HEK293 (cell line): ENCODE measurements around the gene SELENOW.
A peak's percentile ranks its signal among the peaks of the same experiment; 100 is the strongest.

Experiments
- EGR2 ChIP-seq: fragments of 450-650 bp; formaldehyde crosslinking; IDR thresholded peaks from 2 replicates; pipeline ENCODE4 v1.5.1; 2016; ENCODE audit warnings: low read depth, missing biosample characterization, missing genetic modification characterization
- MEIS1 ChIP-seq: sonication (generic); formaldehyde crosslinking; IDR thresholded peaks from 2 replicates; pipeline ENCODE4 v1.8.1; 2022; ENCODE audit warnings: missing genetic modification reagents, mild to moderate bottlenecking, borderline replicate concordance
- SETDB1 ChIP-seq: IDR thresholded peaks from one replicate; pipeline ENCODE4 v1.6.1; 2017; ENCODE audit warnings: mild to moderate bottlenecking, low read length, moderate library complexity, mixed read lengths; ENCODE audit not compliant: insufficient read length
- ZFHX2 ChIP-seq: fragments of 450-650 bp; formaldehyde crosslinking; conservative IDR thresholded peaks from 2 replicates; pipeline ENCODE4 v1.5.1; 2016; ENCODE audit warnings: missing biosample characterization, missing genetic modification characterization
- ZNF133 ChIP-seq: fragments of 450-650 bp; formaldehyde crosslinking; IDR thresholded peaks from 2 replicates; pipeline ENCODE4 v1.5.1; 2016; ENCODE audit warnings: missing biosample characterization, missing genetic modification characterization
- ZNF138 ChIP-seq: fragments of 450-650 bp; formaldehyde crosslinking; IDR thresholded peaks from 2 replicates; pipeline ENCODE4 v1.5.1; 2016; ENCODE audit warnings: missing biosample characterization, missing genetic modification characterization, borderline replicate concordance
- ZNF184 ChIP-seq: fragments of 450-650 bp; IDR thresholded peaks from 2 replicates; pipeline ENCODE4 v1.5.1; 2018; ENCODE audit warnings: missing biosample characterization, mild to moderate bottlenecking, missing genetic modification characterization
- ZNF473 ChIP-seq: fragments of 450-650 bp; formaldehyde crosslinking; IDR thresholded peaks from 2 replicates; pipeline ENCODE4 v1.5.1; 2017; ENCODE audit warnings: missing biosample characterization, missing genetic modification characterization
- ZNF501 ChIP-seq: fragments of 450-650 bp; formaldehyde crosslinking; IDR thresholded peaks from 2 replicates; pipeline ENCODE4 v1.5.1; 2016; ENCODE audit warnings: missing biosample characterization, missing genetic modification characterization
- ZNF510 ChIP-seq: fragments of 450-650 bp; formaldehyde crosslinking; IDR thresholded peaks from 2 replicates; pipeline ENCODE4 v1.5.1; 2018; ENCODE audit warnings: mild to moderate bottlenecking, missing genetic modification characterization, missing biosample characterization; ENCODE audit not compliant: insufficient replicate concordance
- ZNF529 ChIP-seq: fragments of 450-650 bp; formaldehyde crosslinking; IDR thresholded peaks from 2 replicates; pipeline ENCODE4 v1.5.1; 2017; ENCODE audit warnings: missing genetic modification characterization, missing biosample characterization; ENCODE audit not compliant: insufficient replicate concordance
- ZNF585B ChIP-seq: fragments of 450-650 bp; formaldehyde crosslinking; IDR thresholded peaks from 2 replicates; pipeline ENCODE4 v1.5.1; 2016; ENCODE audit warnings: missing biosample characterization, missing genetic modification characterization
- ZNF654 ChIP-seq: fragments of 450-650 bp; formaldehyde crosslinking; IDR thresholded peaks from 2 replicates; pipeline ENCODE4 v1.5.1; 2016; ENCODE audit warnings: low read depth, missing biosample characterization, missing genetic modification characterization
- ZNF664 ChIP-seq: fragments of 450-650 bp; formaldehyde crosslinking; IDR thresholded peaks from 2 replicates; pipeline ENCODE4 v1.5.1; 2016; ENCODE audit warnings: missing biosample characterization, missing genetic modification characterization
- ZSCAN23 ChIP-seq: fragments of 450-650 bp; formaldehyde crosslinking; IDR thresholded peaks from 2 replicates; pipeline ENCODE4 v1.5.1; 2016; ENCODE audit warnings: missing biosample characterization, missing genetic modification characterization
- ZSCAN30 ChIP-seq: fragments of 450-650 bp; IDR thresholded peaks from 2 replicates; pipeline ENCODE4 v1.5.1; 2018; ENCODE audit warnings: missing biosample characterization, mild to moderate bottlenecking, missing genetic modification characterization, moderate library complexity
- ZXDB ChIP-seq: fragments of 450-650 bp; formaldehyde crosslinking; IDR thresholded peaks from 2 replicates; pipeline ENCODE4 v1.5.1; 2016; ENCODE audit warnings: missing biosample characterization, missing genetic modification characterization
- TF ChIP-seq, protein P1 (sequence below): fragments of 450-650 bp; formaldehyde crosslinking; IDR thresholded peaks from 2 replicates; pipeline ENCODE4 v1.5.1; 2016; ENCODE audit warnings: missing biosample characterization, missing genetic modification characterization, low read depth
- TF ChIP-seq, protein P2 (sequence below): fragments of 450-650 bp; formaldehyde crosslinking; IDR thresholded peaks from 2 replicates; pipeline ENCODE4 v1.5.1; 2016; ENCODE audit warnings: missing biosample characterization, missing genetic modification characterization, borderline replicate concordance
- TF ChIP-seq, protein P3 (sequence below): fragments of 450-650 bp; formaldehyde crosslinking; IDR thresholded peaks from 2 replicates; pipeline ENCODE4 v1.5.1; 2017; ENCODE audit warnings: missing biosample characterization, mild to moderate bottlenecking, missing genetic modification characterization, moderate library complexity
- TF ChIP-seq, protein P4 (sequence below): fragments of 450-650 bp; formaldehyde crosslinking; IDR thresholded peaks from 2 replicates; pipeline ENCODE4 v1.5.1; 2016; ENCODE audit warnings: missing biosample characterization, missing genetic modification characterization
- TF ChIP-seq, protein P5 (sequence below): fragments of 450-650 bp; formaldehyde crosslinking; IDR thresholded peaks from 2 replicates; pipeline ENCODE4 v1.5.1; 2017; ENCODE audit warnings: missing biosample characterization, missing genetic modification characterization

Gene SELENOW

DNA sequence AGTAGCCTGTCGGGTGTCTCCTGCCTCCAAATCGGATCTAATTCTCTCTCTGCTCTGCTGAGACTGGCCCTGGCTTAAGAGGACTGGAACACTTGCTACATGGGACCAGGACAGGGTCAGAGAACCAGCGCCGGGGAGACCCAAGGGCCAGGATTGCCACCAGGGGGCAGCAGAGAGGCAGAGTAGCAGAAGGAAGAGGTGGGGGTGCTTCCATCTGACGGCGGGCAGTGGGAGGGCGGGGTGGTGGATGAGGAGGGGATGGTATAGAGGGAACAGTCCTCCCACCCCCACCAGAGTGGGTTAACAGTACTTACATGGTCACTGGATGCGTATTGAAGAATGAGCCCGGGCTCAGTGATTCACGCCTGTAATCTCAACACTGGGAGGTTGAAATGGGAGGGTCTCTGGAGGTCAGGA, 11.9 kb downstream of the SELENOW start (continued):
- TF ChIP-seq, protein P1, sequence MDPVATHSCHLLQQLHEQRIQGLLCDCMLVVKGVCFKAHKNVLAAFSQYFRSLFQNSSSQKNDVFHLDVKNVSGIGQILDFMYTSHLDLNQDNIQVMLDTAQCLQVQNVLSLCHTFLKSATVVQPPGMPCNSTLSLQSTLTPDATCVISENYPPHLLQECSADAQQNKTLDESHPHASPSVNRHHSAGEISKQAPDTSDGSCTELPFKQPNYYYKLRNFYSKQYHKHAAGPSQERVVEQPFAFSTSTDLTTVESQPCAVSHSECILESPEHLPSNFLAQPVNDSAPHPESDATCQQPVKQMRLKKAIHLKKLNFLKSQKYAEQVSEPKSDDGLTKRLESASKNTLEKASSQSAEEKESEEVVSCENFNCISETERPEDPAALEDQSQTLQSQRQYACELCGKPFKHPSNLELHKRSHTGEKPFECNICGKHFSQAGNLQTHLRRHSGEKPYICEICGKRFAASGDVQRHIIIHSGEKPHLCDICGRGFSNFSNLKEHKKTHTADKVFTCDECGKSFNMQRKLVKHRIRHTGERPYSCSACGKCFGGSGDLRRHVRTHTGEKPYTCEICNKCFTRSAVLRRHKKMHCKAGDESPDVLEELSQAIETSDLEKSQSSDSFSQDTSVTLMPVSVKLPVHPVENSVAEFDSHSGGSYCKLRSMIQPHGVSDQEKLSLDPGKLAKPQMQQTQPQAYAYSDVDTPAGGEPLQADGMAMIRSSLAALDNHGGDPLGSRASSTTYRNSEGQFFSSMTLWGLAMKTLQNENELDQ (tag by site-specific recombination), result no peak
- TF ChIP-seq ZNF664 (tag by site-specific recombination) (no peak), ZNF585B (tag by site-specific recombination) (no peak), ZNF510 (no peak), ZNF501 (tag by site-specific recombination) (no peak), ZFHX2 (tag by site-specific recombination) (peak; percentile 58), ZNF654 (tag by site-specific recombination) (peak; percentile 41), ZSCAN30 (tag by site-specific recombination) (no peak), ZNF184 (tag by site-specific recombination) (no peak), ZNF473 (no peak), SETDB1 (no peak), ZNF133 (tag by site-specific recombination) (no peak), ZNF529 (tag by site-specific recombination) (no peak), ZSCAN23 (tag by site-specific recombination) (no peak), EGR2 (peak; percentile 42), MEIS1 (CRISPR knock-in tag) (no peak), ZNF138 (tag by site-specific recombination) (no peak), ZXDB (tag by site-specific recombination) (0 out of 2 replicates have a peak, but pooled peaks have one; percentile 15)
- TF ChIP-seq, protein P2, sequence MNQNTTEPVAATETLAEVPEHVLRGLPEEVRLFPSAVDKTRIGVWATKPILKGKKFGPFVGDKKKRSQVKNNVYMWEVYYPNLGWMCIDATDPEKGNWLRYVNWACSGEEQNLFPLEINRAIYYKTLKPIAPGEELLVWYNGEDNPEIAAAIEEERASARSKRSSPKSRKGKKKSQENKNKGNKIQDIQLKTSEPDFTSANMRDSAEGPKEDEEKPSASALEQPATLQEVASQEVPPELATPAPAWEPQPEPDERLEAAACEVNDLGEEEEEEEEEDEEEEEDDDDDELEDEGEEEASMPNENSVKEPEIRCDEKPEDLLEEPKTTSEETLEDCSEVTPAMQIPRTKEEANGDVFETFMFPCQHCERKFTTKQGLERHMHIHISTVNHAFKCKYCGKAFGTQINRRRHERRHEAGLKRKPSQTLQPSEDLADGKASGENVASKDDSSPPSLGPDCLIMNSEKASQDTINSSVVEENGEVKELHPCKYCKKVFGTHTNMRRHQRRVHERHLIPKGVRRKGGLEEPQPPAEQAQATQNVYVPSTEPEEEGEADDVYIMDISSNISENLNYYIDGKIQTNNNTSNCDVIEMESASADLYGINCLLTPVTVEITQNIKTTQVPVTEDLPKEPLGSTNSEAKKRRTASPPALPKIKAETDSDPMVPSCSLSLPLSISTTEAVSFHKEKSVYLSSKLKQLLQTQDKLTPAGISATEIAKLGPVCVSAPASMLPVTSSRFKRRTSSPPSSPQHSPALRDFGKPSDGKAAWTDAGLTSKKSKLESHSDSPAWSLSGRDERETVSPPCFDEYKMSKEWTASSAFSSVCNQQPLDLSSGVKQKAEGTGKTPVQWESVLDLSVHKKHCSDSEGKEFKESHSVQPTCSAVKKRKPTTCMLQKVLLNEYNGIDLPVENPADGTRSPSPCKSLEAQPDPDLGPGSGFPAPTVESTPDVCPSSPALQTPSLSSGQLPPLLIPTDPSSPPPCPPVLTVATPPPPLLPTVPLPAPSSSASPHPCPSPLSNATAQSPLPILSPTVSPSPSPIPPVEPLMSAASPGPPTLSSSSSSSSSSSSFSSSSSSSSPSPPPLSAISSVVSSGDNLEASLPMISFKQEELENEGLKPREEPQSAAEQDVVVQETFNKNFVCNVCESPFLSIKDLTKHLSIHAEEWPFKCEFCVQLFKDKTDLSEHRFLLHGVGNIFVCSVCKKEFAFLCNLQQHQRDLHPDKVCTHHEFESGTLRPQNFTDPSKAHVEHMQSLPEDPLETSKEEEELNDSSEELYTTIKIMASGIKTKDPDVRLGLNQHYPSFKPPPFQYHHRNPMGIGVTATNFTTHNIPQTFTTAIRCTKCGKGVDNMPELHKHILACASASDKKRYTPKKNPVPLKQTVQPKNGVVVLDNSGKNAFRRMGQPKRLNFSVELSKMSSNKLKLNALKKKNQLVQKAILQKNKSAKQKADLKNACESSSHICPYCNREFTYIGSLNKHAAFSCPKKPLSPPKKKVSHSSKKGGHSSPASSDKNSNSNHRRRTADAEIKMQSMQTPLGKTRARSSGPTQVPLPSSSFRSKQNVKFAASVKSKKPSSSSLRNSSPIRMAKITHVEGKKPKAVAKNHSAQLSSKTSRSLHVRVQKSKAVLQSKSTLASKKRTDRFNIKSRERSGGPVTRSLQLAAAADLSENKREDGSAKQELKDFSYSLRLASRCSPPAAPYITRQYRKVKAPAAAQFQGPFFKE (tag by site-specific recombination), result no peak
- TF ChIP-seq, protein P3, sequence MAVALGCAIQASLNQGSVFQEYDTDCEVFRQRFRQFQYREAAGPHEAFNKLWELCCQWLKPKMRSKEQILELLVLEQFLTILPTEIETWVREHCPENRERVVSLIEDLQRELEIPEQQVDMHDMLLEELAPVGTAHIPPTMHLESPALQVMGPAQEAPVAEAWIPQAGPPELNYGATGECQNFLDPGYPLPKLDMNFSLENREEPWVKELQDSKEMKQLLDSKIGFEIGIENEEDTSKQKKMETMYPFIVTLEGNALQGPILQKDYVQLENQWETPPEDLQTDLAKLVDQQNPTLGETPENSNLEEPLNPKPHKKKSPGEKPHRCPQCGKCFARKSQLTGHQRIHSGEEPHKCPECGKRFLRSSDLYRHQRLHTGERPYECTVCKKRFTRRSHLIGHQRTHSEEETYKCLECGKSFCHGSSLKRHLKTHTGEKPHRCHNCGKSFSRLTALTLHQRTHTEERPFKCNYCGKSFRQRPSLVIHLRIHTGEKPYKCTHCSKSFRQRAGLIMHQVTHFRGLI (tag by site-specific recombination), result no peak
- TF ChIP-seq, protein P4, sequence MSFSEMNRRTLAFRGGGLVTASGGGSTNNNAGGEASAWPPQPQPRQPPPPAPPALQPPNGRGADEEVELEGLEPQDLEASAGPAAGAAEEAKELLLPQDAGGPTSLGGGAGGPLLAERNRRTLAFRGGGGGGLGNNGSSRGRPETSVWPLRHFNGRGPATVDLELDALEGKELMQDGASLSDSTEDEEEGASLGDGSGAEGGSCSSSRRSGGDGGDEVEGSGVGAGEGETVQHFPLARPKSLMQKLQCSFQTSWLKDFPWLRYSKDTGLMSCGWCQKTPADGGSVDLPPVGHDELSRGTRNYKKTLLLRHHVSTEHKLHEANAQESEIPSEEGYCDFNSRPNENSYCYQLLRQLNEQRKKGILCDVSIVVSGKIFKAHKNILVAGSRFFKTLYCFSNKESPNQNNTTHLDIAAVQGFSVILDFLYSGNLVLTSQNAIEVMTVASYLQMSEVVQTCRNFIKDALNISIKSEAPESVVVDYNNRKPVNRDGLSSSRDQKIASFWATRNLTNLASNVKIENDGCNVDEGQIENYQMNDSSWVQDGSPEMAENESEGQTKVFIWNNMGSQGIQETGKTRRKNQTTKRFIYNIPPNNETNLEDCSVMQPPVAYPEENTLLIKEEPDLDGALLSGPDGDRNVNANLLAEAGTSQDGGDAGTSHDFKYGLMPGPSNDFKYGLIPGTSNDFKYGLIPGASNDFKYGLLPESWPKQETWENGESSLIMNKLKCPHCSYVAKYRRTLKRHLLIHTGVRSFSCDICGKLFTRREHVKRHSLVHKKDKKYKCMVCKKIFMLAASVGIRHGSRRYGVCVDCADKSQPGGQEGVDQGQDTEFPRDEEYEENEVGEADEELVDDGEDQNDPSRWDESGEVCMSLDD, result 0 out of 2 replicates have a peak, but pooled peaks have one; percentile 11
- TF ChIP-seq, protein P5, sequence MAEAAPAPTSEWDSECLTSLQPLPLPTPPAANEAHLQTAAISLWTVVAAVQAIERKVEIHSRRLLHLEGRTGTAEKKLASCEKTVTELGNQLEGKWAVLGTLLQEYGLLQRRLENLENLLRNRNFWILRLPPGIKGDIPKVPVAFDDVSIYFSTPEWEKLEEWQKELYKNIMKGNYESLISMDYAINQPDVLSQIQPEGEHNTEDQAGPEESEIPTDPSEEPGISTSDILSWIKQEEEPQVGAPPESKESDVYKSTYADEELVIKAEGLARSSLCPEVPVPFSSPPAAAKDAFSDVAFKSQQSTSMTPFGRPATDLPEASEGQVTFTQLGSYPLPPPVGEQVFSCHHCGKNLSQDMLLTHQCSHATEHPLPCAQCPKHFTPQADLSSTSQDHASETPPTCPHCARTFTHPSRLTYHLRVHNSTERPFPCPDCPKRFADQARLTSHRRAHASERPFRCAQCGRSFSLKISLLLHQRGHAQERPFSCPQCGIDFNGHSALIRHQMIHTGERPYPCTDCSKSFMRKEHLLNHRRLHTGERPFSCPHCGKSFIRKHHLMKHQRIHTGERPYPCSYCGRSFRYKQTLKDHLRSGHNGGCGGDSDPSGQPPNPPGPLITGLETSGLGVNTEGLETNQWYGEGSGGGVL (tag by site-specific recombination), result peak; percentile 84
